LNCaP clone FGC (cell line): Measurements from ENCODE around the gene APOBEC3B.

Experiments
- DNase-seq: peaks from one replicate; pipeline ENCODE4 v3.0.0-alpha.2; 2011; ENCODE audit warnings: low read depth
- H3K4me3 ChIP-seq: 2 replicates; pipeline ENCODE4 v1.5.1; 2011; ENCODE audit warnings: mild to moderate bottlenecking, low read depth, low read length, control low read depth
- TF ChIP-seq, protein P1 (sequence below): IDR thresholded peaks from 2 replicates; pipeline ENCODE4 v1.5.1; 2012; ENCODE audit warnings: mild to moderate bottlenecking; ENCODE audit not compliant: control insufficient read depth, insufficient read depth; ENCODE audit errors: extremely low read depth

The APOBEC3B gene

DNA sequence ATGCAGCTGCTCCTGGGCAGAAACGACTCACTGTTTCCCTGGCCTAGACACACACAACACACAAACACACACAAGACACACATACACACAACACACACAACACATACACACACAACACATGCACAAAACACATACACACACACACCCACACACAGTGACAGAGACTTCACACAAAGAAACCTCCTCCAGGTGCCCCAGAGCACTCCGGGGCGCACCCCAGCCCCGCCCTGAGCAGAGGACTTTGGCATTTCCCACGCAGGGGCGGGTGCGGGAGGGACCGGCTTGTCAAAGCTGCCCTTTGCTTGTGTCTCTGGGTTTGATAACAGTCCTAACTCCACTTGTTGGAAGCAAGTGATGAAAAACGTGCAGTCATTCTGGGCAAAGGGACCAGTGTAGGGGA, 18.3 kb upstream of the APOBEC3B start:
- TF ChIP-seq, protein P1, sequence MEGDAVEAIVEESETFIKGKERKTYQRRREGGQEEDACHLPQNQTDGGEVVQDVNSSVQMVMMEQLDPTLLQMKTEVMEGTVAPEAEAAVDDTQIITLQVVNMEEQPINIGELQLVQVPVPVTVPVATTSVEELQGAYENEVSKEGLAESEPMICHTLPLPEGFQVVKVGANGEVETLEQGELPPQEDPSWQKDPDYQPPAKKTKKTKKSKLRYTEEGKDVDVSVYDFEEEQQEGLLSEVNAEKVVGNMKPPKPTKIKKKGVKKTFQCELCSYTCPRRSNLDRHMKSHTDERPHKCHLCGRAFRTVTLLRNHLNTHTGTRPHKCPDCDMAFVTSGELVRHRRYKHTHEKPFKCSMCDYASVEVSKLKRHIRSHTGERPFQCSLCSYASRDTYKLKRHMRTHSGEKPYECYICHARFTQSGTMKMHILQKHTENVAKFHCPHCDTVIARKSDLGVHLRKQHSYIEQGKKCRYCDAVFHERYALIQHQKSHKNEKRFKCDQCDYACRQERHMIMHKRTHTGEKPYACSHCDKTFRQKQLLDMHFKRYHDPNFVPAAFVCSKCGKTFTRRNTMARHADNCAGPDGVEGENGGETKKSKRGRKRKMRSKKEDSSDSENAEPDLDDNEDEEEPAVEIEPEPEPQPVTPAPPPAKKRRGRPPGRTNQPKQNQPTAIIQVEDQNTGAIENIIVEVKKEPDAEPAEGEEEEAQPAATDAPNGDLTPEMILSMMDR: no peak
- no peak for DNase-seq
- no peak overlapping the region for H3K4me3 ChIP-seq

DNA sequence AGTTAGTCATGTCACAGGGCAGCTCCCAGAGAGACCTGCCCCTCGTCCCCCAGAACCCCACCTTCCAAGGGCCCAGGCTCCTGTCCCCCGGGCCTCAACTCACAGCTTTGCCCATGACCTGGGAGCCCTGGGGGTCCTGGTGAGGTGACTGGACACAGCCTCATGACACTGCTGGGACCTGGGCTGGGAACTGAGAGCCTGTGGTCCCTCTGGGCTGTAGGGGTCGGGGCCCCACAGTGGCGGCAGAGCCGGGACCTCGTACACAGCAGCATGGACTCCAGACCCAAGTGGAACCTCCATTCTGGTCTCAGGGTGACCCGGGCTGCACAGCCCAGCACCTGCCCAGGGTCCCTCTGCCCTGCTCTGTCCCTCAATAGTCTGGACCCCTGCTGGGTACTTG, 17.8 kb upstream of the APOBEC3B start:
- TF ChIP-seq, protein P1: no peak
- no peak overlapping the region for H3K4me3 ChIP-seq
- no peak for DNase-seq

DNA sequence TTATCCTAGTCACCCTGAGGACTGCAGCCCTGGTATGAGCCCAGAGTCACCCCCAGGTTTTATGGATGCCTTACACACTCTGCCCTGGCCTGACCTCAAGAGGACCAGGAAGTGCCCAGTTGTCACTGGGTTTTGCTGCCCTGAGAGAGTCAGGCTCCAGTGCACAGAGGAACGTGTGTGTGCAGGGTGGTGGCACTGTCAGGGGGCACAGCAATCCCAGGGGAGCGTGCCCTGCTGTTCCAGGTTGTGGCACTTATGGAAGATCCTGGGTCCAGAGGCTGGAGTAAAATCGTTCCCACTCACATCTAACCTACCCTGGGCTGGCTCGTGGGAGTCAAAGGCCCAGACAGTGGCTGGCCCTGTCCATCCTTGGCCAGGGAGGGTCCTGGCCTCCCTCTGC, 17.2 kb upstream of the APOBEC3B start:
- H3K4me3 ChIP-seq: no peak overlapping the region
- no peak for DNase-seq
- TF ChIP-seq, protein P1: no peak

DNA sequence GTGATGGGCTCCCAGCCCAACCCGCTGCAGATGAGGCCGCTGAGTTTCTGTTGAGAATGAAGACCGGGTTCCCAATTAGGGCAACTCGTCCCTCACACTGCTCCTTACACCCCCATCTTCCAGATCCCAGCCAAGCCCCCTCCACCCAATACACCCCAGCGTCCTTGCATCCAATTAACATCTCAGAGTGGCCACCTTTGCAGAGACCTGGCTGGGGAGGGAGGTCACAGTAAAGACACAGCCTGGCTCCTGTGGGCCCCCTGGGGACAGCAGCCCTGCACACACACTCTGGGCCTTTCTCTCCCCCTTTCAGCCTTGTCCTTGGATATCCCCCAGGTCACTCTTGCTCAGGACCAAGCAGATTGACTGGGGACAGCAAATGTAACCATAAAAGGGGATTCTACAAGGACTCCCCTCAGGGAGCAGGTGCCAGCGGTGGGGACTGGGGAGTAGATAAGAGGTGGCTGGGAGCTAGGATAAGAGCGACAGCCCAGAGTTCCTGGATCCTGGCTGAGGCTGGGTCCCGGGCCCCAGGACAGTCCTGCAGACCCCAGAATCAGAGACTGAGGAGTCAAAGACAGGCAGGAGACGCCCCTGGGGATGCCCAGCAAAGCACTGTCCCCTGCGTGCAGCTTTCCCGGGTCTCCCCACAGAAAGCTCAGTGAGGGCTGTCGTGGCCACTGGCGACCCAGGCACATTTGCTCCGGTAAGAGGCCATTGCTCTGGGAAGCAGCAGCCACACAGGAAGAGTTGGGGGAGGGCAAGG, 16.4 kb upstream of the APOBEC3B start:
- TF ChIP-seq, protein P1: no peak
- no peak for DNase-seq
- no peak overlapping the region for H3K4me3 ChIP-seq

DNA sequence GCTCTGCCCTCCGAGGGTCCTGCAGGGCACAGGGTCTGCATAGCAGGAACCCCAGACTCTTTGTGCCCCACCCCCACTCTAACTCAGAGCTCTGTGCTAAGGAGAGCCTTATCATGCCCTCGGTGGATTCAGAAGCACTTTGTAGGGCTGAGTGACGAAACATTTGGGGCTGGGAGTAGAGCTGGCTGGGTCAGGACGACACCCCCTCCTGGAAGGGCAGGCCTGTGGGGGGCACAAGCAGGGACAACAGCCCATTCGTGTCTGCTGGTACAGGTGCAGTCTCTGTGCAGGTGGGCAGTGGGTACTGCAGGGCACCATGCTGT, 15.8 kb upstream of the APOBEC3B start:
- TF ChIP-seq, protein P1: no peak
- no peak overlapping the region for H3K4me3 ChIP-seq

DNA sequence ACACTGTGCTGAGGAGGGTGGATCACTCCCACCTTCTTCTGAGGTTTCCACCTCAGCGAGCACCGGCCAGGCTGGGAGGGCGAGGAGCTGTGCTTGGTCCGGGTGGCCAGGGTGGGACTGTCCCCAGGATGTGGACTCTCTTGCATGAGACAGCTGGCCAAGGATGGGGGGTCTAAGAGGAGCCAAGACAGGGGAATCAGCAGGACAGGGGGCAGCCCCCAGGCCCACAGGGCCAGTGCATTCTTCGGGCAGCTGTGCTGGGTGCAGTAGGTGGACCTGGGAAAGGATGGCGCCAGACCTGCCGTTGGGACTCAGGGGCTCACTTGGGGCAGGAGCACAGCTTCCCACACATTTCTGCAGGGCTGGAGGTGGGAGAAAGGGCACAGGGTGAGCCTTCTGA, 15.2 kb upstream of the APOBEC3B start:
- no peak for DNase-seq
- TF ChIP-seq, protein P1: no peak
- H3K4me3 ChIP-seq: no peak overlapping the region

More for the DNA sequence above, 15.8 kb upstream of the APOBEC3B start:
- DNase-seq: no peak
